Fibroblast of skin of right biceps (primary cell): ENCODE data around the gene TULP4.
"Not testable (repeated sequence)": the region's sequence is repeated elsewhere in the genome, so short reads cannot be mapped to it uniquely, and the experiment has no call there.

Source experiments
- DNase-seq: peaks from one replicate; pipeline ENCODE4 v3.0.0-alpha.2; 2013

Gene TULP4

DNA sequence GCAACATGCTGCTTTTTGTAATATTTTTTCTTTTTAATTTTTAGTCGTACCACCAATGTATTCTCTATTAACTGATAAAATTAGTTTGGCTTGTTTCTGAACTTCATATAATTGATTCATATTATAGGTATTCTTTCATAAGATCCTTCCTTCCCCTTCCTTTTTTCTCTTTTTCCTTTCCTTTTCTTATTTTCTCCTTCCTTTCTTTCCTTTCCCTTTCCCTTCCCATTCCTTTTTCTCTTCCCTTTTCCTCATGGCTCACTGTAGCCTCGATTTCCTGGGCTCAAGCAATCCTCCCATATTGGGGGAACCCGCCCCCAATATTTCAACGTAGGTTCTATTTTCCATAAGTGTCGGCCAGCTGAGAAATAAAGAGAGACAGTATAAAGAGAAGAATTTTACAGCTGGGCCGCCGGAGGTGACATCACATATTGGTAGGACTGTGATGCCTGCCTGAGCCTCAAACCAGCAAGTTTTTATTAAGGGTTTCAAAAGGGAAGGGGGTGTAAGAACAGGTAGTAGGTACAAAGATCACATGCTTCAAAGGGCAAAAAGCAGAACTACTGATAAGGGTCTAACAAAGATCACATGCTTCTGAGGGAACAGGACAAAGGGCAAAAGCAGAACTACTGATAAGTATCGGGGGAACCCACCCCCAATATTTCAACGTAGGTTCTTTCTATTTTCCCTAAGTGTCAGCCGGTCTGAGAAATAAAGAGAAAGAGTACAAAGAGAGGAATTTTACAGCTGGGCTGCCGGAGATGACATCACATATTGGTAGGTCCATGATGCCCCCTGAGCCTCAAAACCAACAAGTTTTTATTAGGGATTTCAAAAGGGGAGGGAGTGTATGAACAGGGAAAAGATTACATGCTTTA, 16.1 kb upstream of the TULP4 start:
- not testable (repeated sequence) for DNase-seq

GRCh38 chr6:158296854-158297324, 15.4 kb upstream of the TULP4 start:
- DNase-seq = not testable (repeated sequence)

GRCh38 chr6:158297657-158298056, 14.6 kb upstream of the TULP4 start:
- not testable (repeated sequence) for DNase-seq

DNA sequence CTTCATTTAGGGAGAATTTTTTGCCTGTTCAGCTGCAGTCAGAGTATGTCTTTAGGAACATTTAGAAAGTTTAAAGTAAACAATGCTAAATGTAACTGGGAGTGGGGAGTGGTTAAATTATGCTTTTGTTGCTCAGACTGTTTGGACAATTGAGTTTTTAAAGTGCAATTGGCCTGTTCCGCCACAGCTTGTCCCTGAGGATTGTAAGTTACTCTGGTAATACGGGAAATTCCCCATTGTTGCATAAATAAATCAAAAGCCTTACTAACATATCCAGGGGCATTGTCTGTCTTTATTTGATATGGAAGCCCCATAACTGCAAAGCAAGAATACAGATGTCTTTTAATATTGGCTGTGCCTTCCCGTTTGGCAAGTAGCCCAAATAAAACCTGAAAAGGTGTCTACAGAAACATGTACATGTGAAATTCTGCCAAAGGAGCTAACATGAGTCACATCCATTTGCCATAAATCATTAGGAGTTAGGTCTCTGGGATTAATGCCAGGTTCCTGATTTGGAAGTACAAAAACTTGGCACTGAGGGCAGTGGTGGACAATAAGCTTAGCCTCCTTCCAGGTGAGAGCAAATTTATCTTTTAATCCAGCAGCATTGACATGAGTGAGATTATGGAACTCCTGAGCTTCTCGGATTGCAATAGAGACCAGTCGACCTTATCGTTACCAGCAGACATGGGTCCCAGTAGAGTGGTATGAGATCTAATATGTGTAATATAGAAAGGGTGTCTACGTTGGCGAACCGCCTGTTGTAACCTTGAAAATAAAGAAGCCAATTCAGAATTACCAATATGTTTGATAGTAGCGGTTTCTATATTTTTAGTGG, 11.7 kb upstream of the TULP4 start:
- DNase-seq = peak; percentile 51

- DNase-seq = not testable (repeated sequence)
These were observed 10.7 kb upstream of the TULP4 start for GRCh38 chr6:158301561-158301960.

DNA sequence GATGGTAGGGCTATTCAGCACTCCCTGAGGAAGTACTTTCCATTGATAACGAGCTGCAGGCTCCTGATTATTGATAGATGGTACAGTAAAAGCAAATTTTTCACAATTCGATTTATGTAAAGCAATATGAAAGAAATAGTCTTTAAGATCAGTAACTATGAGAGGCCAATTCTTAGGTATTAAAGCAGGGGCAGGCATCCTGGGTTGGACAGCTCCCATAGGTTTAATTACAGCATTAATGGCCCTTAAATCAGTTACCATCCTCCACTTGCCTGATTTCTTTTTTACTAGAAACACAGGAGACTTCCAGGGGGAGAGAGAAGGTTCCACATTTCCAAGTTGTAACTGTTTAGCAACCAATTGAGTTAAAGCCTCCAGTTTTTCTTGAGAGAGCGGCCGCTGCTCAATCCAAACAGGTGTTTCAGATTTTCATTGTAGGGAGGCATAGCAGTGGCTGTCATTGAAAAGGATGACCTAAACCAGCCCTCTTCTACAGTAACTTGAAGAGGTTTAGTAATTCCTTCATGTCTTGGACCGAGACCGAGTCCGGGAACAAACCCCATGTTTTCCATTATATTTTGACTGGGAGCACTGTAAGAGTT, 10.0 kb upstream of the TULP4 start:
- not testable (repeated sequence) for DNase-seq

DNA sequence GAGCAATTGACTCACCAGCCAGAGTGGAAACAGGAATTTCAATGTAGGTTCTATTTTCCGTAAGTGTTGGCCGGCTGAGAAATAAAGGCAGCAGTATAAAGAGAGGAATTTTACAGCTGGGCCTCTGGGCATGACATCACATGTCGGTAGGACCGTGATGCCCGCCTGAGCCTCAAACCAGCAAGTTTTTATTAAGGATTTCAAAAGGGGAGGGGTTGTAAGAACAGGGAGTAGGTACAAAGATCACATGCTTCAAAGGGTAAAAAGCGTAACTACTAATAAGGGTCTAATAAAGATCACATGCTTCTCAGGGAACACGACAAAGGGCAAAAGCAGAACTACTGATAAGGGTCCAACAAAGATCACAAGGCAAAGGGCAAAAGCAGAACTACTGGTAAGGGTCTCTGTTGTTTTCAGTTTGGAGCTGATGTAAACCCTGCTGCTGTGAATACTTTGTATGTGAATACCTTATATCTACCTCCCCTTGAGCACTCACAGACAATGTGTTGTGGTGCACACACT, 9.0 kb upstream of the TULP4 start:
- DNase-seq = no peak

- DNase-seq = no peak
These were observed 8.0 kb upstream of the TULP4 start for GRCh38 chr6:158304254-158304653.

GRCh38 chr6:158309814-158310213, 2.5 kb upstream of the TULP4 start:
- DNase-seq = no peak

- DNase-seq = no peak
These were observed 1.1 kb upstream of the TULP4 start for GRCh38 chr6:158311193-158311592.

DNA sequence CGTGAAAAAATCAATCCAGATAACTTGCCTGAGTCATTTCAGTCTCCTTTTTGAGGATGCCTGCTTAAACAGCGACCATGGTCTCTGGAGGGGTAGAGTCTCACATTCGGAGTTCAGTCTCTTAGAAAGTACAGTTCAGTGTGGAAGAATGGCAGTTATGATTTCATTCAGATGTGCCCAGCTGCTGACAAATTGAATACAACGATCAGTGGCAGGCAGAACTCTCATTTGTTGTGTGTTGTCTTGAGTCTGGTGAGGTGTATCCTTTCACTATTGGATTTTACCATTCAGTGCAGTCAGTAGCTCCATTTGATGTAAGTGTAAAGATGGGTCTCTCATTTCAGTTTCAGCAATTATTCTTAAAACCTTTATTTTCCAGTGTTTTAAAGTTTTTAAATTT, 639 bp upstream of the TULP4 start:
- DNase-seq = no peak

DNA sequence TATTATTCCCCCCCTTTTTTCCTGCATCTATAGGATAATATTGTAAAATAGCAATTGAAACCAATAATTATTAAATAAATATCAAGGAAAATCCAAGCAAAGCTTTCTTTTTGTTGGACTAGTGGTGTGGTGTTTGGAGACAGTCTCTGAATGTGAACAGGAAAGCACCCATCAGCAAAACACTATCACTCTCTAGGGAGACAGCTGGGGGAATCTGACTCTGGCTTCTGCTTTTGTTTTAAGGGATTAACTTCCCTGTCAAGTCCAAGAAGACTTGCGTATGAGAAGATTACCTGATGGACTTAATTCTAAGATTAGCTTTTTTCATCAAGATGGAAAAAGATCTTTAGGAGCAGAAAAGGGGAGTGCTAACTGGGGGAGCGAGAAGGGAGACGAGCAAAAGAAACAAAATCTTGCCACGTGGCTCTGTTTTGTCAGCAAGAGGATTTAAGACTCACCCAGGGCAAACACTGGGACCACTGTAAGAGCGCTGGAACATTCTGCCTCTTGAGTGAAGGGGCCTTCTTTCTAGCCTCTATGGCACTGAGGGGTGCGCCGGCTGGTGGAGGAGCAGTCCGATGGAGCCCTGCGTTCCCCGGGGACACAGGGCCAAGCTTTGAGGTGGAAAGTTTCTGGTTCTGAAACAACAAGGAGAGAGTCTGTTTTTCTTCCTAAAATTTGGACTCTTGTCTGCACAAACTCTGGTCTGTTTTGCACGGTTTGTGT, 570 bp downstream of the TULP4 start:
- DNase-seq = no peak

DNA sequence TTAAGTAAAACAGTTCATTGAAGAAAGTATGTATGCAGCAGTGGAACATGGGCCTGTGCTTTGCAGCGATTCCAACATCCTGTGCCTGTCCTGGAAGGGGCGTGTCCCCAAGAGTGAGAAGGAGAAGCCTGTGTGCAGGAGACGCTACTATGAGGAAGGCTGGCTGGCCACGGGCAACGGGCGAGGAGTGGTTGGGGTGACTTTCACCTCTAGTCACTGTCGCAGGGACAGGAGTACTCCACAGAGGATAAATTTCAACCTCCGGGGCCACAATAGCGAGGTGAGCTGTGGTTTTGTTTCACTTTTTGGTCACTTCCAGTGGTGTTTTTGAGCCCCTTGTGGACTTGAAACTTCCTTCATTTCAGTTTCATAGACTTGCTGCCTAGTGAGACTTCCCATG, 1.7 kb downstream of the TULP4 start:
- no peak for DNase-seq

GRCh38 chr6:158314737-158315136, 2.5 kb downstream of the TULP4 start:
- peak; percentile 13 for DNase-seq

GRCh38 chr6:158316022-158316421, 3.8 kb downstream of the TULP4 start:
- DNase-seq = peak; percentile 12

DNA sequence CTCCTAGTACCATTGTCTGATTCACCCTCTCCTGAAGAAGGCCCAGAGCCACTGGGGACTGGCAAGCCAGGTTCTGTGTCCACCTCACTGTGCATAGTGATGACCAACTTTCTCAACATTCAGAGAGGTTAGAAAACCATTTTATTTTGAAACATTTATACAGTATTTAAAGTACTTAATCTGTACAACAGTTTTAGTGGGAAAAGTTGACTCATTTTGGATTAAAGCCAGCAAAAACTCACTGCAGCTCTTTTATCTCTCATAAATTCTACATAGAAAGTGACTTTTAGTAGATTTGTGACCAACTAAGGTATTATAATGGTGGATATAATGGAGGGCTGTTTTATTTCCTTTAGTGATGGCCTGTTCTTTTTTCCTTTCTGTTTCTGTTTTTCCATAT, 9.7 kb downstream of the TULP4 start:
- peak; percentile 74 for DNase-seq

DNA sequence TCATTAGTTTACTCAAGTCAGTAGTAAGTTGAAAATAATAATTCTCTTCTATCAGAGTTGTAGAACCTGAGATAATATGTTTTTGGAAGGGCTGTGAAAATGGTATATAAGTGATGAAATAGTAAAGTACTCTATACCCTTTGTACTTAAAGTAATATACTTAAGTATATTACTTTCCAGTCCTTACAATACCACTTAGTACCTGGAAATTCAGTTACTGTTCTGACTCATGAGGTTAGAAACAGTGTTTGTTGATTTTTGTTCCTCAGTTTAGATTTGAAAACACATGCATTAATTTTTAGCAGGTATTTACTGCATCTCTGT, 10.1 kb downstream of the TULP4 start:
- DNase-seq = no peak

DNA sequence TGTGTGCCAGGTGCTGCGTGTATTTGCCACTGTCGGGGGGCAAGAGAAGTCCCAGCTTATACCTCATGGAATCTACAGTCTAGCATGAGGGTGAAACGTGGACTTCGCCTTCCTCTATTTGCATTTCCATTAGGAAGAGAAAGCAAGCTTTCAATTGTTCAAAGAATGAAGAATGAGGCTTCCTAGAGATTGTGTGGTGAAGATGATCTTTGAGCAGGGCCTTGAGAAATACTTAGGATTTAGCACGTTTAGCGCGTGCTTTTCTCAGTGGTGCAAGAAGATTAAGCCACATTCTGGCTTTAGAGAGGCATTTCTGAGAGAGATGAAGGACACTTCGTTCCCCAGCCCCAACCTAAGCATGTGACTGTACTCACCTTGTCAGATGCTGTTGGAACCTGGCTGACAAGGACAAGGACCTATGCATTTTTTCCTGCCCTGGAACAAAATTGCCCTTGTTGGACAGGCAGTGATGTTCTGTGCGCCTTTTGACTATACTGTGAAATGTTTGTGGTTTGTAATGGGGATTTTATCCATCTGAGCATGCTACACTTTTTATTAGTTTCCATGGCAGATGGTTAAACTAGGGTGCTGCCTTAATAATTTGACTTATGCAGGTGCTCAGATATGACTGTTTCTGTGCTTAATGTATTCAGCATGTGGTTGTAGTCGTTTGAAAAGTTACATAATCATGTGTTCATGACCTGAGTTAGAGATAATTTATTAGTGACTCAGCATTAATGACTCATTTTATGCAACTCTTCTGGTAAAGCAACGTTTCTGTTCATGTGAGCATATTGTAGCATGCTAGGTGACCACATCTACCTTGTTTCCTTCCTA, 10.7 kb downstream of the TULP4 start:
- DNase-seq = peak; percentile 69

DNA sequence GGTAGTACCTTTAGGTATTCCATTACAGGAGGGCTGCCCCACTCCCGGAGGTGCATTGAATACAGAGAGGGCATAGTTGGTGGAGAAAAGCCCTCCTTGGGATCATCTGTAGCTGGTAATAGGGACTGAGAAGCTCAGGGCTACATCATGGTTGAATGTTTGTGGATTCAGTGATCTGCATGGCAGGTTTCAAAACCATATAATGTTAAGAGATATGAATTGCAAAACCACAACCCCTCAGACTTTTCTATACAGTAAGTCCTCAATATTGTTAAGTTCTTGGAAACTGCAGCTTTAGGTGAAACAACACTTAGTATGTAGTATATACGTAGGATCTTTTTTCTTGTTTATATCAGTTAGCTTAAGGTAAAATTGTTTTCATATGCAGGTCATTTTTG, 11.3 kb downstream of the TULP4 start:
- no peak for DNase-seq

GRCh38 chr6:158324136-158324535, 11.9 kb downstream of the TULP4 start:
- no peak for DNase-seq

DNA sequence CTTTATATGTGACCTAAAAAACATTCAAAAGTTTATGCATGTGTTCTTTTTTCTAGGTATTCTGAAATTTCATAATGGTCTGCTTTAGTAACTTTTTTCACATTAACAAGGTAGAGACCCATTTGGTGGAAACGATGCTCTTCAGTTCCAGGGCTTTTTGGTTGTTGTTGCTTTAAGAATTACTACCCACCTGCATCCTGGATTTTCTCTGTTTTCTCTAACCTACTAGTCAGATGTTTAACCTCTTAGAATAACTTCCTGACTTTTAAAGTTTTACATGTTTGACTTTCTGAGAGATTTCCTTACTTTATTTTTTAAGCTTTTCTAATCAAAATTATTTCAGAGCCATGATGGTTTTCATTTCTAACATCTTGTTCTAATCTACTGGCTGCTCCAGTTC, 14.9 kb downstream of the TULP4 start:
- no peak for DNase-seq

- DNase-seq = no peak
These were observed 16.7 kb downstream of the TULP4 start for GRCh38 chr6:158328952-158329351.
